Suppressor macrophage treated with lipopolysaccharide for 4 hours (primary cell): ENCODE data around the gene RELN.

Experiments
- DNase-seq: peaks from one replicate; pipeline ENCODE4 v3.0.0-alpha.2; 2020

RELN gene

GRCh38 chr7:103889451-103889850 lies 100.0 kb downstream of the RELN start:
- no peak for DNase-seq

GRCh38 chr7:103888603-103889153 lies 100.8 kb downstream of the RELN start:
- no peak for DNase-seq

- DNase-seq, result no peak
Observed at GRCh38 chr7:103887853-103888602, 101.4 kb downstream of the RELN start.

GRCh38 chr7:103887050-103887449 lies 102.4 kb downstream of the RELN start:
- no peak for DNase-seq

GRCh38 chr7:103879928-103880600 lies 109.4 kb downstream of the RELN start:
- DNase-seq, result no peak

- no peak for DNase-seq
Observed at GRCh38 chr7:103879411-103879810, 110.0 kb downstream of the RELN start.

- no peak for DNase-seq
Observed at GRCh38 chr7:103877565-103877964, 111.9 kb downstream of the RELN start.

GRCh38 chr7:103875718-103876117 lies 113.7 kb downstream of the RELN start:
- DNase-seq, result no peak

GRCh38 chr7:103871473-103871872 lies 118.0 kb downstream of the RELN start:
- no peak for DNase-seq

GRCh38 chr7:103870664-103871063 lies 118.8 kb downstream of the RELN start:
- no peak for DNase-seq

GRCh38 chr7:103867874-103868273 lies 121.6 kb downstream of the RELN start:
- no peak for DNase-seq

GRCh38 chr7:103866919-103867318 lies 122.5 kb downstream of the RELN start:
- no peak for DNase-seq

GRCh38 chr7:103865442-103865841 lies 124.0 kb downstream of the RELN start:
- DNase-seq, result no peak

GRCh38 chr7:103862302-103863035 lies 127.0 kb downstream of the RELN start:
- DNase-seq, result no peak

- DNase-seq, result no peak
Observed at GRCh38 chr7:103859709-103860108, 129.7 kb downstream of the RELN start.

- DNase-seq, result no peak
Observed at GRCh38 chr7:103857435-103857834, 132.0 kb downstream of the RELN start.

GRCh38 chr7:103856929-103857328 lies 132.5 kb downstream of the RELN start:
- DNase-seq, result no peak

- DNase-seq, result no peak
Observed at GRCh38 chr7:103855671-103856070, 133.8 kb downstream of the RELN start.

- DNase-seq, result no peak
Observed at GRCh38 chr7:103854611-103855010, 134.8 kb downstream of the RELN start.

GRCh38 chr7:103851357-103851756 lies 138.1 kb downstream of the RELN start:
- DNase-seq, result peak; percentile 14

GRCh38 chr7:103843689-103844480 lies 145.6 kb downstream of the RELN start:
- no peak for DNase-seq

- no peak for DNase-seq
Observed at GRCh38 chr7:103833401-103833800, 156.1 kb downstream of the RELN start.

- no peak for DNase-seq
Observed at GRCh38 chr7:103832438-103832837, 157.0 kb downstream of the RELN start.
